ENCODE results near the gene ST8SIA5. TPM values are rescaled to one million over a fixed set of nuclear protein-coding genes. Genes with fewer than 3 reads are reported as not detected.

The ST8SIA5 gene
- total and polyA plus RNA-seq, 9 of the 15 experiments (the other 6 are each of a cell fraction or from before 2014, with no cell fraction given): 0.03 to 0.33 (median 0.06) TPM; not detected in 5

DNA sequence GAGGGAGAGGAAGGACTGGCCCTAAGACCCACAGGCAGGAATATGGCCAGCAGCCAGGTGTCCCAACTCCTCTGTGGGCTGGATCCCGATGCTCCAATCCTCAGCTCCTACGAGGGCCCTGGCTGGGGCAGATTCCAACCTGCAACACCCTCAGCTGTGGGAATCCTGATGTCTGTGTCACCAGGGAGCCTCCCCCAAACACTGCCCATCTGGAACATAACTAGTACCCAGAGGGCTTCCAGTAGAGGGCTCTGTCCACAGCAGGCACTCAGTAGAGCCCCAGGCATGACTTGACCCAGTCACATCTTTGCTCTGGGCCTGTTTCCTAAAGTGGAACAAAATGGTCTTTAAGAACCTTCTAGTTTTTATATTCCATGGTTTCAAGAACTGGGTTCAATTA is 79.2 kb downstream of the ST8SIA5 start:
- 0% methylated on average over 1 of the region's 2 CpGs for WGBS (ENCODE audit: insufficient coverage, low coverage, missing lambda C conversion rate)
- Histone ChIP-seq H3K4me2 (ENCODE audit: insufficient read depth, low read length) (no peak overlapping the region), H3K4me1 (replicated peaks in 1 of 2; ENCODE audit: control insufficient read depth in 2 of 2, insufficient read depth in 2 of 2, low read length in 2 of 2) (peaks cover 0 to 8% of the 10 kb centered on the region in 2 experiments; a peak in 2 of 5 replicates), H3K9ac (ENCODE audit: insufficient read depth in 1 of 2, low read depth in 2 of 2, low read length in 2 of 2) (no peak overlapping the region), H3K9me1 (ENCODE audit: control insufficient read depth, insufficient read depth, low read length) (no peaks in the 10 kb centered on the region), H2AFZ (ENCODE audit: low read depth, low read length) (no peak overlapping the region), H3K36me3 (ENCODE audit: control insufficient read depth, insufficient read depth, low read length) (no peaks in the 10 kb centered on the region), H3K27me3 (ENCODE audit: control insufficient read depth in 2 of 2, insufficient read depth in 2 of 2, low read length in 2 of 2) (peaks cover 2 to 28% of the 10 kb centered on the region in 2 experiments; a peak in 3 of 5 replicates), H3K4me3 (no peak overlapping the region), H3K79me2 (ENCODE audit: control insufficient read depth, insufficient read depth, low read length) (no peaks in the 10 kb centered on the region), H3K27ac (ENCODE audit: extremely low read depth, low read depth, low read length) (no peak overlapping the region), H4K20me1 (replicated peaks; ENCODE audit: control insufficient read depth, insufficient read depth, low read length) (no peaks in the 10 kb centered on the region), H3K9me3 (replicated peaks; ENCODE audit: control insufficient read depth, insufficient read depth, low read depth, low read length) (no peaks in the 10 kb centered on the region)
- ChIA-PET CTCF (ENCODE audit: low intra/inter-chr PET ratio) (no interaction called here), POLR2A (no interaction called here)
- intact Hi-C loops (cut with micrococcal nuclease): no loop called here
- TF ChIP-seq ZKSCAN8 (CRISPR knock-in tag; IDR thresholded peaks at IDR 0.05): no peak
- 0 out of 4 replicates have a peak, but pooled peaks of 1 of the 2 experiments have one; percentile 6 for TF ChIP-seq RAD21 (CRISPR knock-in tag; conservative IDR thresholded peaks at IDR 0.05 in 1 of 2, IDR thresholded peaks at IDR 0.05 in 1 of 2)
- TF ChIP-seq, protein P1, sequence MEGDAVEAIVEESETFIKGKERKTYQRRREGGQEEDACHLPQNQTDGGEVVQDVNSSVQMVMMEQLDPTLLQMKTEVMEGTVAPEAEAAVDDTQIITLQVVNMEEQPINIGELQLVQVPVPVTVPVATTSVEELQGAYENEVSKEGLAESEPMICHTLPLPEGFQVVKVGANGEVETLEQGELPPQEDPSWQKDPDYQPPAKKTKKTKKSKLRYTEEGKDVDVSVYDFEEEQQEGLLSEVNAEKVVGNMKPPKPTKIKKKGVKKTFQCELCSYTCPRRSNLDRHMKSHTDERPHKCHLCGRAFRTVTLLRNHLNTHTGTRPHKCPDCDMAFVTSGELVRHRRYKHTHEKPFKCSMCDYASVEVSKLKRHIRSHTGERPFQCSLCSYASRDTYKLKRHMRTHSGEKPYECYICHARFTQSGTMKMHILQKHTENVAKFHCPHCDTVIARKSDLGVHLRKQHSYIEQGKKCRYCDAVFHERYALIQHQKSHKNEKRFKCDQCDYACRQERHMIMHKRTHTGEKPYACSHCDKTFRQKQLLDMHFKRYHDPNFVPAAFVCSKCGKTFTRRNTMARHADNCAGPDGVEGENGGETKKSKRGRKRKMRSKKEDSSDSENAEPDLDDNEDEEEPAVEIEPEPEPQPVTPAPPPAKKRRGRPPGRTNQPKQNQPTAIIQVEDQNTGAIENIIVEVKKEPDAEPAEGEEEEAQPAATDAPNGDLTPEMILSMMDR (IDR thresholded peaks at IDR 0.05 in 2 of 3, conservative IDR thresholded peaks at IDR 0.05 in 1 of 3; ENCODE audit: insufficient read depth in 2 of 3, low read depth in 1 of 3, low read length in 3 of 3): peak in 2 of 3 experiments; percentile 3 to 13; a peak in 1 of 6 replicates
- FAIRE-seq (no peak), ATAC-seq (peak; percentile 42; the same call in 2 of the 3 replicates), DNase-seq (ENCODE audit: extremely low read depth in 1 of 4, low spot score in 3 of 4) (no peak)
- in situ Hi-C loops (cut with MboI): no loop called here
- BruUV-seq (replicated peaks): no TSS peak
